NB4 (cell line): Measurements from ENCODE around the gene MYL3.
A peak's percentile ranks its signal among the peaks of the same experiment; 100 is the strongest.

Experiments
- DNase-seq: peaks from one replicate; pipeline ENCODE4 v3.0.0; 2010; ENCODE audit warnings: low read depth
- H3K4me3 ChIP-seq: one replicate; pipeline ENCODE4 v1.5.1; 2011; ENCODE audit warnings: mild to moderate bottlenecking, low read depth, low read length, moderate library complexity
- CTCF ChIP-seq: IDR thresholded peaks from one replicate; pipeline ENCODE4 v1.5.1; 2012; ENCODE audit warnings: low read depth, low read length
- MAX ChIP-seq: IDR thresholded peaks from 2 replicates; pipeline ENCODE4 v1.6.1; 2011; ENCODE audit warnings: low read depth, low read length
- MYC ChIP-seq: IDR thresholded peaks from 2 replicates; pipeline ENCODE4 v1.6.1; 2011; ENCODE audit warnings: low read depth, low read length
- POLR2A ChIP-seq: IDR thresholded peaks from 2 replicates; pipeline ENCODE4 v1.6.1; 2011; ENCODE audit warnings: mild to moderate bottlenecking; ENCODE audit not compliant: insufficient read length; ENCODE audit errors: extremely low read depth

MYL3 gene

GRCh38 chr3:46897829-46898320 is 34.6 kb upstream of the MYL3 start:
- H3K4me3 ChIP-seq, result no peak overlapping the region
- DNase-seq, result no peak
- TF ChIP-seq MAX (no peak), POLR2A (no peak), MYC (no peak), CTCF (no peak)

- no peak for TF ChIP-seq CTCF
- TF ChIP-seq POLR2A, result no peak
- TF ChIP-seq MAX, result no peak
- TF ChIP-seq MYC, result no peak
- no peak overlapping the region for H3K4me3 ChIP-seq
- DNase-seq, result no peak
Measured at GRCh38 chr3:46897031-46897430, 33.8 kb upstream of the MYL3 start.

- no peak overlapping the region for H3K4me3 ChIP-seq
- TF ChIP-seq MYC (no peak), MAX (no peak), POLR2A (no peak), CTCF (no peak)
- DNase-seq, result no peak
Measured at GRCh38 chr3:46896386-46896785, 33.1 kb upstream of the MYL3 start.

- TF ChIP-seq MAX (no peak), CTCF (no peak), POLR2A (no peak), MYC (no peak)
- DNase-seq, result no peak
- no peak overlapping the region for H3K4me3 ChIP-seq
Measured at GRCh38 chr3:46895761-46896160, 32.5 kb upstream of the MYL3 start.

- no peak for TF ChIP-seq POLR2A
- peak; percentile 88 for TF ChIP-seq CTCF
- DNase-seq, result peak; percentile 62
- H3K4me3 ChIP-seq, result no peak overlapping the region
Measured at GRCh38 chr3:46895204-46895660, 32.0 kb upstream of the MYL3 start.

GRCh38 chr3:46894256-46894655 is 31.0 kb upstream of the MYL3 start:
- H3K4me3 ChIP-seq, result no peak overlapping the region
- TF ChIP-seq CTCF (no peak), POLR2A (no peak), MYC (no peak), MAX (no peak)
- no peak for DNase-seq
